ENCODE results near the gene AATK. TPM values are rescaled to one million over a fixed set of nuclear protein-coding genes. Genes with fewer than 3 reads are reported as not detected.
"Not testable (repeated sequence)": the region's sequence is repeated elsewhere in the genome, so short reads cannot be mapped to it uniquely, and the experiment has no call there.

AATK gene
- total RNA-seq, 1 experiment from 2014 or later, result not detected

DNA sequence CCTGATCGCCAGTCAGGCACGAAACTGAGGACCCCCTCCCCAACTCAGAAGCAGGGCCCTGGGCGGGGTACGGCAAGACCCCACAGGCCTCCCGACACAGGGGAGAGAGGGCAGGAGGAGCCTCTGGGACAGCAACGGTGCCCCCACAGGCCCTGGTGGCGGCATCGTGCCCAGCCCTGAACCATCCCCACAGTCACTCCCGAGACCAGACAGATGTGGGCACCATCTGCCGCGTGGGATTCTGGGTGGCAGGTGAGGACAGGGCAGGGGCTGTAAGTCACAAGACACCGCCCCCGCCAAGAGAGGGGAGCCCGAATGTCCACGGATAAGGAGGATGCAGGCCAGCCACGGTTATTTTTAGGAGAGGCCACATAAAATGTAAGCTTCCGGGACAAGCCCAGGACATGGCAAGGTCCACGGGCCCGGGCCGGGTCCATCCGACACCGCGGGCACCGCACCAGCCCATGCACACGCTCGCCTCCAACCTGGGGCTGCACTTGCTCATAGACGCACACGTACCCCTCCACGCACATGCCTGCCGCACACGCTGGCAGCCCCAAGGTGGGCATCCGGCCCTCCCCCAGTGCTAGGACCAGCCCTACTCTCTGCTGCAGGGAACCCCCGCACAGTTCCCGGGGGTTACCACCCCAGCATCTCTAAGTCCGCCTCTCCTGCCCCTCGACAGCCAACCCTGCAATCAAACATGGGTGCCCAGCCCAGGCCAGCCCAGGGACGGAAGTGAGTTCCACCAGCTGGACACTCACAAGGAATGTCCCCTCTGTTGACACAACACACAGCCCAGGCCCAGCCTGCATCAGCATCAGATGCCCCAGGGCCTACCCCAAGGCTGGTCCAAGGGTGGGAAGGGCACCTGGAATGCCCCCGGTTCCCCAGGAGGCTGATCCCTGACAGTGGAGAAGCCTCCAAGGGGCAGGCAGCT is 8.9 kb downstream of the AATK start:
- no peaks in the 10 kb centered on the region for H3K9me3 Mint-ChIP-seq (ENCODE audit: low read depth, unreplicated experiment)
- intact Hi-C loops (cut with micrococcal nuclease; ENCODE audit: unreplicated experiment), result no loop called here
- CTCF ChIA-PET, result no interaction called here
- DNase-seq, result no peak
- H3K4me1 Mint-ChIP-seq (ENCODE audit: low read depth, unreplicated experiment), result no peaks in the 10 kb centered on the region
- H3K4me3 Mint-ChIP-seq (ENCODE audit: low read depth, unreplicated experiment), result no peak overlapping the region
- no peak overlapping the region for H3K27ac Mint-ChIP-seq (ENCODE audit: unreplicated experiment)
- no peaks in the 10 kb centered on the region for H3K36me3 Mint-ChIP-seq (ENCODE audit: insufficient read depth, unreplicated experiment)
- TF ChIP-seq, protein P1, sequence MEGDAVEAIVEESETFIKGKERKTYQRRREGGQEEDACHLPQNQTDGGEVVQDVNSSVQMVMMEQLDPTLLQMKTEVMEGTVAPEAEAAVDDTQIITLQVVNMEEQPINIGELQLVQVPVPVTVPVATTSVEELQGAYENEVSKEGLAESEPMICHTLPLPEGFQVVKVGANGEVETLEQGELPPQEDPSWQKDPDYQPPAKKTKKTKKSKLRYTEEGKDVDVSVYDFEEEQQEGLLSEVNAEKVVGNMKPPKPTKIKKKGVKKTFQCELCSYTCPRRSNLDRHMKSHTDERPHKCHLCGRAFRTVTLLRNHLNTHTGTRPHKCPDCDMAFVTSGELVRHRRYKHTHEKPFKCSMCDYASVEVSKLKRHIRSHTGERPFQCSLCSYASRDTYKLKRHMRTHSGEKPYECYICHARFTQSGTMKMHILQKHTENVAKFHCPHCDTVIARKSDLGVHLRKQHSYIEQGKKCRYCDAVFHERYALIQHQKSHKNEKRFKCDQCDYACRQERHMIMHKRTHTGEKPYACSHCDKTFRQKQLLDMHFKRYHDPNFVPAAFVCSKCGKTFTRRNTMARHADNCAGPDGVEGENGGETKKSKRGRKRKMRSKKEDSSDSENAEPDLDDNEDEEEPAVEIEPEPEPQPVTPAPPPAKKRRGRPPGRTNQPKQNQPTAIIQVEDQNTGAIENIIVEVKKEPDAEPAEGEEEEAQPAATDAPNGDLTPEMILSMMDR (IDR thresholded peaks at IDR 0.05; ENCODE audit: unreplicated experiment), result no peak
- BruUV-seq (replicated peaks), result no TSS peak
- H3K27me3 Mint-ChIP-seq (ENCODE audit: unreplicated experiment), result peaks cover 64% of the 10 kb centered on the region

GRCh38 chr17:81154961-81155360 is 11.1 kb downstream of the AATK start:
- CTCF ChIA-PET, result no interaction called here
- H3K4me1 Mint-ChIP-seq (ENCODE audit: low read depth, unreplicated experiment), result no peaks in the 10 kb centered on the region
- DNase-seq, result no peak
- H3K36me3 Mint-ChIP-seq (ENCODE audit: insufficient read depth, unreplicated experiment), result no peaks in the 10 kb centered on the region
- H3K9me3 Mint-ChIP-seq (ENCODE audit: low read depth, unreplicated experiment), result no peaks in the 10 kb centered on the region
- TF ChIP-seq, protein P1 (IDR thresholded peaks at IDR 0.05; ENCODE audit: unreplicated experiment), result no peak
- no peak overlapping the region for H3K4me3 Mint-ChIP-seq (ENCODE audit: low read depth, unreplicated experiment)
- peaks cover 67% of the 10 kb centered on the region for H3K27me3 Mint-ChIP-seq (ENCODE audit: unreplicated experiment)
- H3K27ac Mint-ChIP-seq (ENCODE audit: unreplicated experiment), result no peak overlapping the region
- BruUV-seq (replicated peaks), result no TSS peak
- intact Hi-C loops (cut with micrococcal nuclease; ENCODE audit: unreplicated experiment), result no loop called here

DNA sequence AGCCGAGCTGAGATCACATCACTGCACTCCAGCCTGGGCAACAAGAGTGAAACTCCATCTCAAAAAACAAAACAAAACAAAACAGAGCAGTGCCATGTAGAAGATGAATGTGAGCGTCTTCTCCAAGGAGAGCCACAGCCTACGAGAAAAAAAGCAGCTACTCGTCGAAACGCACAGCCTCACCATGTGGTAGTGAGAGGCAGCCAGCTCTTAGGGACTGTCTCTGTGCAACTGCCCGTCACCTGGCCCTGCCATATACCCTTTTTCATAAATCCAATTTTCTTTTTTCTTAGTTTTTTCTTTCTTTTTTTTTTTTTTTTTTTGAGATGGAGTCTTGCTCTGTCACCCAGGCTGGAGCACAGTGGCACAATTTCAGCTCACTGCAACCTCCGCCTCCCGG is 12.0 kb downstream of the AATK start:
- H3K4me3 Mint-ChIP-seq (ENCODE audit: low read depth, unreplicated experiment); BruUV-seq (replicated peaks); intact Hi-C loops (cut with micrococcal nuclease; ENCODE audit: unreplicated experiment); H3K27ac Mint-ChIP-seq (ENCODE audit: unreplicated experiment); DNase-seq; H3K36me3 Mint-ChIP-seq (ENCODE audit: insufficient read depth, unreplicated experiment); H3K4me1 Mint-ChIP-seq (ENCODE audit: low read depth, unreplicated experiment); H3K9me3 Mint-ChIP-seq (ENCODE audit: low read depth, unreplicated experiment): not testable (repeated sequence)
- H3K27me3 Mint-ChIP-seq (ENCODE audit: unreplicated experiment), result peaks cover 71% of the 10 kb centered on the region
- CTCF ChIA-PET, result interaction anchor here (0.7 kb wide), 1 partner anchor 11 kb away, joined by 4 read pairs; no protein-coding TSS in a partner anchor

DNA sequence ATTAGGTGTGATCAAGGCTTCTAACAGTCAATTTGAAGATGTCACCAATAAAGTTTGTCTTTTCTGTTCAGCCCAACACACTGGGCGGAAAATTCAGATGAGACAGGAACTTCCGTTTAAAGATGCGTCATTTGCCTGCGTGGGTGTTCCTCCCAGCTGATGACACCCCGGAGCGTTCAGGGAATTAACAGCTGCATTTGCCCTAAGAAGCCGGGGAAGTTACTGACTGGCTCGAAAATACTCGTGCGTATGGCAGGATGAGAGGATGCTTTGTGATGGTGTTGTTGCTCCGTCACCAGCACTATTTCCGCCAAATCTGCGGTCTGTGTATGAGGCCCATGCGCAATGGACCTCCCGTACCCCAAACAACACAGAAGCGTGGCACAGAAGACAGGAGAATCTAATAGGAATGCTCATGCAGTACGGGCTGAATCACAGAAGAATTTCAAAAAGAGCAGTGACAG is 12.6 kb downstream of the AATK start:
- CTCF ChIA-PET, result no interaction called here
- peaks cover 71% of the 10 kb centered on the region for H3K27me3 Mint-ChIP-seq (ENCODE audit: unreplicated experiment)
- no peaks in the 10 kb centered on the region for H3K36me3 Mint-ChIP-seq (ENCODE audit: insufficient read depth, unreplicated experiment)
- no peak for DNase-seq
- H3K9me3 Mint-ChIP-seq (ENCODE audit: low read depth, unreplicated experiment), result no peaks in the 10 kb centered on the region
- intact Hi-C loops (cut with micrococcal nuclease; ENCODE audit: unreplicated experiment), result no loop called here
- TF ChIP-seq, protein P1 (IDR thresholded peaks at IDR 0.05; ENCODE audit: unreplicated experiment), result no peak
- H3K4me1 Mint-ChIP-seq (ENCODE audit: low read depth, unreplicated experiment), result no peaks in the 10 kb centered on the region
- H3K4me3 Mint-ChIP-seq (ENCODE audit: low read depth, unreplicated experiment), result no peak overlapping the region
- BruUV-seq (replicated peaks), result no TSS peak
- no peak overlapping the region for H3K27ac Mint-ChIP-seq (ENCODE audit: unreplicated experiment)
